Epithelial cell of proximal tubule (primary cell): ENCODE measurements around the gene IDH3B. TPM values are rescaled to one million over a fixed set of nuclear protein-coding genes. Genes with fewer than 3 reads are reported as not detected.
A peak's percentile ranks its signal among the peaks of the same experiment; 100 is the strongest.

Experiments used
- DNase-seq: peaks from one replicate; pipeline ENCODE4 v3.0.0-alpha.2; 2011; ENCODE audit warnings: low read depth
- H3K4me3 ChIP-seq: 2 replicates; pipeline ENCODE4 v1.5.1; 2011; ENCODE audit warnings: low read depth, mild to moderate bottlenecking, low read length
- CTCF ChIP-seq: conservative IDR thresholded peaks from 2 replicates; pipeline ENCODE4 v1.5.1; 2012; ENCODE audit warnings: low read depth, mild to moderate bottlenecking, low read length
- total RNA-seq: library from RNA; depleted of rRNA; stranded (reverse); fragments of >200 nt; gene quantifications from 2 replicates; pipeline ENCODE4 v1.2.3, GENCODE V29; 2015

The IDH3B gene
- total RNA-seq, 1 donor from 2014 or later: 99.3 TPM

DNA sequence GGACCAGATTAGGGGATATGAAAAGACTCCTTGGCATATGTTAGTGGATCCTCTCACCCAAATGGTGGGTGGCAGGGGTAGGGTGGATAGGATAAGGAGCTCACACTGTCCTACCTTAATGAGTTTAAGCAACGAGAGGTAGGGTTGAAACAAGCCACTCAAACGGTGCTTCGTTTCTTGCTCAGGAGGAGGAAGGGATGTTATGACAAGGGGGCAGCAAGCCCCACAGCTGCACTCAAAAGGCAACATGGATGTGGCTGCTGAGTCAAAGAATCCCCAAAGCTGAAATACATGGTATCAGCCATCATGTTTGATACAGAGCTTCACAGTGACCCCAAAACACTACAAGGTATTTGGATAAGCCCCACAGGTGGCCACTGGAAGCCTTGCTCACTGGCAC is 8.4 kb upstream of the IDH3B start:
- DNase-seq: no peak
- TF ChIP-seq CTCF: no peak
- H3K4me3 ChIP-seq: no peak overlapping the region

- no peak overlapping the region for H3K4me3 ChIP-seq
- DNase-seq: no peak
- TF ChIP-seq CTCF: peak; percentile 37
These were observed 8.0 kb upstream of the IDH3B start for GRCh38 chr20:2671977-2672376.

- no peak for TF ChIP-seq CTCF
- DNase-seq: no peak
- peak overlapping the region; percentile 96 for H3K4me3 ChIP-seq
These were observed 591 bp downstream of the IDH3B start for GRCh38 chr20:2663364-2663886.

DNA sequence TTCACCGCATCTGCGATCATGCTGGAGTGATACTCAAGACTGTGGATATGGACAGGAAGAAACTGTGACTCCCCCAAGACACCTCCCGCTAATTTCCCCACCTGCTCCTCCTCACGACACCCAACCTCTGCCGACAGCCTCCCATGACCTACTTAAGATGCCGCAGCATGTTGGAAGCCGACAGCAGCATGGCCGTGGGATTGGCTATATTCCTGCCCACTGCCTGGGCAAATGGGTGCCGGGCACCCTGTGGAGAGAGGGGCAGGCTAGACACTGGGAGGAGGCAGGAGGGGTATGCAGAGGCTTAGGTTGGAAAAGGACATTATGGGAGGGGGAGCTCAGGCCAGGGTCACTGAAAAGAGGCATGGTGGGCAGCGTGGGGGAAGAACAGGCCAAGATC is 4.5 kb downstream of the IDH3B start:
- no peak overlapping the region for H3K4me3 ChIP-seq
- no peak for TF ChIP-seq CTCF
- no peak for DNase-seq

GRCh38 chr20:2658414-2659354 is 5.3 kb downstream of the IDH3B start:
- no peak for TF ChIP-seq CTCF
- DNase-seq: no peak
- H3K4me3 ChIP-seq: no peak overlapping the region

- TF ChIP-seq CTCF: no peak
- DNase-seq: no peak
- no peak overlapping the region for H3K4me3 ChIP-seq
These were observed 6.3 kb downstream of the IDH3B start for GRCh38 chr20:2657674-2658073.
